ENCODE data around the gene SMG6. TPM values are rescaled to one million over a fixed set of nuclear protein-coding genes. Genes with fewer than 3 reads are reported as not detected.

SMG6 gene
- total RNA-seq, 6 experiments from 2014 or later, result 7.4 to 10.4 (median 8.9) TPM

DNA sequence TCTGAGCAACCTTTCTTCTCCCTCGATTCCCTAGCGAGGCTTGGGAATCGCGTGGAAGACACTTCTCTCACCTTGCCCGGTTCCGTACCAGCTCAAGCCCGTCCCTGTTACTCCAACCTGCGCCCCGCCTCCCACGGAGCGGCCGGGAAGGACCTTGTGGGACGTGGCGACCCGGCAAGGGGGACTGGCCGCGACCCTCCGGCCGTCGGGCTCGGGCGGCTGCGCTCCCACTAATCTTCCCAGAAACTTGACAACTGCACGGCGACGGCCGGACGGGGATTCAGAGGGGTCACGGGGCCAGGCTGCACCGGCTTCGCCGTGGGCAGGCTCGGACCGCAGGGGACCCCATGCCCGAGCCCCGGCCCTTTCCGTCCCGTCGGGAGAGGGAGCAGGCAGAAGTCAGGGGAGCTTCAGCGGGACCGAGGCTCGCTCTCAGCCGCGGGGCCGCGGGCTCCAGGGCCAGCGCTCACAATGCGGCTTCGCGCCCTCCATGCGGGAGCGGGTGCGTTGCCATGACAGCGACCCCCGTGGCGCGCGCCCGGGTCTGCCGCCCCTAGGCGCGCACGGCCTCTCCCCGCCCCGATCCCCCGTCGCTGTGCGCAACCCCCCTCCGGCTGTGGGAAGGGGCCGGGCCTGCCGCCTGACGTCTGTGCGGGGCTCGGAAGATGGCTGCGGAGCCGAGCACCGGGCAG, 33.4 kb upstream of the SMG6 start, which contains the start of gene SGSM2:
TSS of gene SGSM2 (plus strand) at position 650 of the 692 bp plus-strand sequence. CDS start 188 bp downstream, outside the sequence.
- intact Hi-C loops (cut with DNase I), result no loop called here
- H3K4me1 ChIP-seq, result peaks cover 0 to 10% (median 5%) of the 10 kb centered on the region in 4 donors
- TF ChIP-seq, protein P1, sequence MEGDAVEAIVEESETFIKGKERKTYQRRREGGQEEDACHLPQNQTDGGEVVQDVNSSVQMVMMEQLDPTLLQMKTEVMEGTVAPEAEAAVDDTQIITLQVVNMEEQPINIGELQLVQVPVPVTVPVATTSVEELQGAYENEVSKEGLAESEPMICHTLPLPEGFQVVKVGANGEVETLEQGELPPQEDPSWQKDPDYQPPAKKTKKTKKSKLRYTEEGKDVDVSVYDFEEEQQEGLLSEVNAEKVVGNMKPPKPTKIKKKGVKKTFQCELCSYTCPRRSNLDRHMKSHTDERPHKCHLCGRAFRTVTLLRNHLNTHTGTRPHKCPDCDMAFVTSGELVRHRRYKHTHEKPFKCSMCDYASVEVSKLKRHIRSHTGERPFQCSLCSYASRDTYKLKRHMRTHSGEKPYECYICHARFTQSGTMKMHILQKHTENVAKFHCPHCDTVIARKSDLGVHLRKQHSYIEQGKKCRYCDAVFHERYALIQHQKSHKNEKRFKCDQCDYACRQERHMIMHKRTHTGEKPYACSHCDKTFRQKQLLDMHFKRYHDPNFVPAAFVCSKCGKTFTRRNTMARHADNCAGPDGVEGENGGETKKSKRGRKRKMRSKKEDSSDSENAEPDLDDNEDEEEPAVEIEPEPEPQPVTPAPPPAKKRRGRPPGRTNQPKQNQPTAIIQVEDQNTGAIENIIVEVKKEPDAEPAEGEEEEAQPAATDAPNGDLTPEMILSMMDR (IDR thresholded peaks at IDR 0.05), result no peak
- 0% methylated on average over 6 of the region's 77 CpGs for WGBS (ENCODE audit: insufficient coverage, low coverage, low lambda C conversion rate, missing lambda C conversion rate)
- peak; percentile 62 to 72 (median 63) for DNase-seq
- H3K4me3 ChIP-seq, result peak within 1 kb of the TSS; percentile 47 to 98 (median 87)
- H3K27me3 ChIP-seq, result no peaks in the 10 kb centered on the region
- peaks cover 0 to 31% (median 16%) of the 10 kb centered on the region in 4 donors for H3K36me3 ChIP-seq
- peak within 1 kb of the TSS; percentile 52 to 71 (median 65) for H3K27ac ChIP-seq
- H3K9me3 ChIP-seq, result no peaks in the 10 kb centered on the region
- ATAC-seq, result peak; percentile 27 to 54 (median 52)

DNA sequence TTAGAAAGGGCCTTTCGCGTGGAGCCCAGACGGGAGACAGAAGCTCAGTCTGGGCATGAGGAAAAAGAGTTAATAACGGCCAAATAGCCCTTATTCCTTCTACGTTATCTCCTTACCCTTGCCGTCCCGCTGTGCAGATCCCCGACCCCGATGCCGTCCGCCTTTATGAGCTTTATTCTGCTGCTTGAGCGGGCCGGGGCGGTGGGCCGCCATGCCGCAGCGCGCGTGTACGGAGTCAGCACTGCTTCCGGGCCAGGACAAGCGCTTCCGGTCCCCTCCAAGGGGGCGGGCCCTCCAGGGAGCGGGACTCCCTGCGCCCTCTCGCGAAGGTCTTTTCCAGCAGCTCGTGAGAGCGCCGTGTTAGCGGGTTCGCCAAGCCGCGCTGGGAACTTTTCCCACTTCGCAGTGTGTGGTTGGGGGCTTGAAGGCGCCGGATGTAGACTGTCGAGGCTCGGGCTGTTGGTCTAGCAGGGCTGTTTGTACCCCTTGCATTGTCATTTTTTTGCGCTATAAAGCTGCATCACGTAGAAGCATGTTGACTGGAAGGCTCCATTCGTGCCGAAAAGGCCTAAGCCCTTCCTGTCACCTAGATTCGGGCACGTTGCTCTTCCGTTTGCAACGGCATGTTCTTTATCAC, 32.7 kb upstream of the SMG6 start, which contains the start of gene TSR1:
TSS of gene TSR1 (minus strand) at position 243 of the 637 bp plus-strand sequence. CDS start at position 213, 30 bp downstream.
- H3K4me1 ChIP-seq, result peaks cover 0 to 10% (median 5%) of the 10 kb centered on the region in 4 donors
- DNase-seq (peak; percentile 92 to 94 (median 93)), ATAC-seq (peak; percentile 95 to 97 (median 97))
- peak within 1 kb of the TSS; percentile 47 to 98 (median 87) for H3K4me3 ChIP-seq
- under 1% methylated on average over 28 of the region's 48 CpGs for WGBS (ENCODE audit: insufficient coverage, low coverage, low lambda C conversion rate, missing lambda C conversion rate)
- peak within 1 kb of the TSS; percentile 39 to 65 (median 52) for H3K27ac ChIP-seq
- H3K27me3 ChIP-seq, result no peaks in the 10 kb centered on the region
- TF ChIP-seq POLR2A (IDR thresholded peaks at IDR 0.05), result peak; percentile 86
- TF ChIP-seq, protein P1 (IDR thresholded peaks at IDR 0.05), result peak in 3 of 4 donors; percentile 16 to 36 (median 24)
- H3K36me3 ChIP-seq, result peaks cover 5 to 38% (median 19%) of the 10 kb centered on the region in 4 donors
- intact Hi-C loops (cut with DNase I), result no loop called here
- H3K9me3 ChIP-seq, result no peaks in the 10 kb centered on the region

DNA sequence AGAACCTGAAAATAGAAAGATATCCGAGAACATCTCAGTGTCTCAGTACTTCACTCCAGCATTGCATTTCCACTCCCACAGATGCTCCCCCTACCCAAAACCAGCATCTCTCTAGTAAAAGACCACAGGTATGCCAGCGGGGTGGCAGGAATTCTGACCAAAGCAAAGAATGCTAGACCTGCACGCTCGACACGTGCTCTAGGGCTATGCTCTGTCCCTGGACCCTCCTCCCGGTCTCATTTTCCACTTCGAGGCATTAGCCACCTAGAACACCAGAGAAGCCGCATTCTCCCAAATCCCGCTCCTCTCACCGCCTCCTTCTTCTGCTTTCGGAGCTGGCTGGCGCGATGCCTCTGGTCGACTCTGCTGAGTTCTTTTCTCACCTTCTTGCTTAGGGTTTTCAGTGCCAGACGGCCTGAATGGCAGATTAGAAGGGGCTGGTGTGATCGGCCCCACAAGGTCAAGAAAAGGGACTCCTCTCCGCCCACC, 32.2 kb upstream of the SMG6 start:
- no peak for TF ChIP-seq POLR2A (IDR thresholded peaks at IDR 0.05)
- TF ChIP-seq, protein P1 (IDR thresholded peaks at IDR 0.05), result no peak
- H3K4me3 ChIP-seq, result peak overlapping the region; percentile 47 to 98 (median 87)
- WGBS (ENCODE audit: insufficient coverage, low coverage, low lambda C conversion rate, missing lambda C conversion rate), result 2% methylated on average over 9 of the region's 17 CpGs
- no peaks in the 10 kb centered on the region for H3K9me3 ChIP-seq
- no peak for ATAC-seq
- H3K27me3 ChIP-seq, result no peaks in the 10 kb centered on the region
- H3K36me3 ChIP-seq, result peaks cover 8 to 43% (median 23%) of the 10 kb centered on the region in 4 donors
- peak overlapping the region in 1 of 3 donors; percentile 52 for H3K27ac ChIP-seq
- intact Hi-C loops (cut with DNase I), result no loop called here
- H3K4me1 ChIP-seq, result peaks cover 0 to 10% (median 5%) of the 10 kb centered on the region in 4 donors
- DNase-seq, result no peak

DNA sequence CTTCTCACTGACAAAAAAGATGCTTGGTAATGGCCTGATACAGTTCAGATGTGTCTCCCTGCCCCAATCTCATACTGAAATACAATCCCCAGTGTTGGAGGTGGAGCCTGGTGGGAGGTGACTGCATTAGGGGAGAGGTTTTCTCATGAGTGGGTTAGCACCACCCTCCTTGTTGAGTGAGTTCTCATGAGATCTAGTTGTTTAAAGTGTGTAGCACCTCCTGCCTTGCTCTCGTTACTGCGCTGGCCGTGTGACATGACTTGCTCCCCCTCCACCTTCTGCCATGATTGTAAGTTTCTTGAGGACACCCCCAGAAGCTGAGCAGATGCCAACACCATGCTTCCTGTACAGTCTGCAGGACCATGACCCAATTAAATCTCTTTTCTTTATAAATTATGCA, 27.7 kb upstream of the SMG6 start:
- H3K27ac ChIP-seq, result no peak overlapping the region
- no peak for ATAC-seq
- 65% methylated on average over 3 of the region's 3 CpGs for WGBS (ENCODE audit: insufficient coverage, low coverage, low lambda C conversion rate, missing lambda C conversion rate)

More for the DNA sequence above, 27.7 kb upstream of the SMG6 start:
- Histone ChIP-seq H3K4me1 (peaks cover 0 to 10% (median 5%) of the 10 kb centered on the region in 4 donors), H3K27me3 (no peaks in the 10 kb centered on the region), H3K36me3 (peaks cover 8 to 85% (median 35%) of the 10 kb centered on the region in 4 donors), H3K4me3 (no peak overlapping the region), H3K9me3 (no peaks in the 10 kb centered on the region)
- TF ChIP-seq POLR2A (IDR thresholded peaks at IDR 0.05), result no peak
- TF ChIP-seq, protein P1 (IDR thresholded peaks at IDR 0.05), result no peak
- DNase-seq, result no peak
- intact Hi-C loops (cut with DNase I), result no loop called here
